ENCODE results near the gene CPAMD8. TPM values are rescaled to one million over a fixed set of nuclear protein-coding genes. Genes with fewer than 3 reads are reported as not detected.
A peak's percentile ranks its signal among the peaks of the same experiment; 100 is the strongest.

Gene CPAMD8
- total RNA-seq, result 7.1 TPM
- long read RNA-seq, partial matches to known transcripts, result 1 of 3 reads
- long read RNA-seq, other reads (novel, unspliced or antisense), result 2 of 3 reads

- intact Hi-C loops (cut with DNase I), result no loop called here
- no peak for DNase-seq (ENCODE audit: low spot score)
Measured at GRCh38 chr19:17026706-17027534, at the start of gene CPAMD8. CPAMD8 (minus strand) TSS chr19:17026810; CDS start chr19:17026642, 168 bp downstream.

DNA sequence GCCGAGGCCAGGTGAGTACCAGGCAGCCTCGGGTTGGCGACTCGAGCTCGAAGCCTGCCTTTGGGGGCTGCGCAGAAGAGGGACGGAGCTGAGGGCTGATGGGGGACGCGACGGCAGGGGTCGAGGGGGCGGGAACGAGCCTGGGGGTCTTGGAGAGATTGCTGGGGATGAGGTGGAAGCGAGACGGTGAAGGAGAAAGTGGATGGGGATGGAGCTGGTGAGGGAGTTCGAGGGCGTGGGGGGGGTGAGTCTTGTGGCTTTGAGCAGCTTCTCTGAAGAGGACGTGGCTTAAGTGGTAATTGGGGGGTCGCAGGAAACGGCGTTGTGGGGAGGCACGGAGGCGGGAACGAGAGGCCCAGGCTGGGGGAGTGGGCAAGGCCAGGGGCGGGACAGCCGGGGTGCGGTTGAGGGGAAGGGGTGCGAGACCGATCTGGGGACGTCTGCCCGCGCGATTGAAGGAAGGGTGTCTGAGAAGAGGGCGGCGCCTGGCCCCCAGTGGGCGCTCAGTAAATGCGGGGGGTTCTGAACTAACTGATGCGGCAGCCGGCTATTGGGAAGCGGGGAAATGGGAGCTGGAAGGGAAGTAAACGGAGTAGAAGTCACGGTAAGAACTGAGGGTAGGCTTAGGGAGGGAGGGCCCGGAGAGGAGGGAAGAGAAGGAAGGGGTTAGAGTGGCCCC is 49.4 kb upstream of the CPAMD8 start:
- intact Hi-C loops (cut with DNase I), result loop anchor here (2.0 to 5.0 kb wide), 2 partner anchors 59 to 151 kb away; partner anchors contain the start of gene OCEL1
- DNase-seq (ENCODE audit: low spot score), result peak; percentile 79

DNA sequence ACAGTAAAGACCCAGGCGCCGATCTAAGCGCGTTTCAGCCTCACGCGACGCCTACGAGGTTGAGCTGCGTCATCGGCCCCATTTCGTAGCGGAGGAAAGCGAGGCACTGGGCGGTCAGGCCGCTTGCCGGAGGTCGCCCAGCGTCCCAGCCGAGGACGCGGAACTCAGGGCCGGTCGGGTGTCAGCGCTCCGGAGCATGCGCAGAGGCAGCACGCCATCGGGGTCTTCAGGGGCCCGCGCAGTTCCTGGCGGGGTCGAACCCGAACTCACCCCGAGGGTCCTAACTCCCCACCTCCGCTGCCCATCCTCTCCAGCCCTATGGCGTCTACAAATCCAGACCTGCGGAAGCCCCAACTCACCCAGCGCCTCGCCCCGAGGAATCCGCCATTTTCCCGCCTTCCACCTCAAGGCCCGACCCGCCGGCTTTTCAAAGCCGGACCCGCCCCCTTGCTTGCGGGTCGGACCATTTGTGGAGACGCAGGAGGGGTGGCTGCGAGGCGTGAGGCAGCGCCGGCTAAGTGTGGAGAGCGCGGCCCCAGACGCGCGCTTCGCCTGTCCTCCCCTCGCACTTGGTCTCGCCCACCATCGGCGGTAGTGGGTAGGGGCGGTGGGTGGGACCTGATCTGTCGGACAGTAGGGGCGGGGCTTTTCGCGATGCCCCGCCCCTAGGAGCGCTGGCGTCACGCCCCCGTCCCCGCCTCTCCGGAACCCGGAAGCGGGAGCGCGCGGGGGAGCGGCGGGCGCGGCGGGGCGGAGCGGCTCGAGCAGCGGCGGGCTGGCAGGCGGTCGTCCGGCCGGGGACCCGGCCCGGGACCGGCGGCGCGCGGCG is 48.6 kb upstream of the CPAMD8 start, which contains the start of the genes HAUS8 and MYO9B:
HAUS8 (minus strand) TSS at position 418 of the 829 bp plus-strand sequence; CDS start at position 388, 30 bp downstream.
MYO9B (plus strand) TSS at position 743 of the 829 bp plus-strand sequence. CDS start 25,941 bp downstream, outside the sequence.
- DNase-seq (ENCODE audit: low spot score), result peak; percentile 100
- intact Hi-C loops (cut with DNase I), result loop anchor here (2.0 to 5.0 kb wide), 2 partner anchors 60 to 152 kb away; partner anchors contain the start of gene OCEL1

GRCh38 chr19:17074634-17075034 is 48.0 kb upstream of the CPAMD8 start:
- intact Hi-C loops (cut with DNase I), result loop anchor here (2.0 to 5.0 kb wide), 2 partner anchors 60 to 153 kb away; partner anchors contain the start of gene OCEL1
- DNase-seq (ENCODE audit: low spot score), result no peak

DNA sequence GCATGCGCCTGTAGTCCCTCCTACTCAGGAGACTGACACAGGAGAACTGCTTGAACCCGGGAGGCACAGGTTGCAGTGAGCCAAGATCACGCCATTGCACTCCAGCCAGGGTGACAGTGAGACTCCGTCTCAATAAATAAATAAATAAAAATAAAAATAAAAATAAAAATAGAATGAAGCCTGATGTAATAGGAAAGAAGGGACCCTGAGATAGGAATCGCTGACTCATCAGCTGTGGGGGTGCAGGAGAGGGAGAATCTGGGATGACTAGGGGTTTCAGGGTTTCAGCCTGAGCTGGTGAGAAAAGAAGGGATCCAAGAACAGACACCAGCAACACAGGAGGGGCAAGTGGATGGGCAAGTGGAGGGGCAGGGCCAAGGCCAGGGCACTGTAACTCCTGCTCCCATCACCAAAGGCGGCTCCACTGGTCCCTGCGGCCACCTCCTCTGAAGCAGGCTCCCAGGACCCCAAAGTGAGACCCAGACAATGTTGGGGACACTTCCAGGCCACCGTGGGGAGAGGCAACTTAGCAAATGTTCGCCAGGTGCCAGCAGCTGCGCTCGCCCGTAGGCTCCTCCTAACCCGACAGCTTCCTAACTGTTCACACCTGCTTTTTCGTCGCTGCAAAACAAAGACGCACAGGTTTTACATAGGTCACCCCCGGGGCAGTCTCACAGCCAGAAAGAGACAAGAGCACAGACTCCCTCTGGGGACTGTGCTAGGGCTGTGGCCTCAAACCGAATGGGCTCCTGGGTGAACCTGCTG is 47.4 kb upstream of the CPAMD8 start:
- DNase-seq (ENCODE audit: low spot score), result no peak
- intact Hi-C loops (cut with DNase I), result loop anchor here (2.0 kb wide), 1 partner anchor 61 kb away; no protein-coding TSS in a partner anchor

DNA sequence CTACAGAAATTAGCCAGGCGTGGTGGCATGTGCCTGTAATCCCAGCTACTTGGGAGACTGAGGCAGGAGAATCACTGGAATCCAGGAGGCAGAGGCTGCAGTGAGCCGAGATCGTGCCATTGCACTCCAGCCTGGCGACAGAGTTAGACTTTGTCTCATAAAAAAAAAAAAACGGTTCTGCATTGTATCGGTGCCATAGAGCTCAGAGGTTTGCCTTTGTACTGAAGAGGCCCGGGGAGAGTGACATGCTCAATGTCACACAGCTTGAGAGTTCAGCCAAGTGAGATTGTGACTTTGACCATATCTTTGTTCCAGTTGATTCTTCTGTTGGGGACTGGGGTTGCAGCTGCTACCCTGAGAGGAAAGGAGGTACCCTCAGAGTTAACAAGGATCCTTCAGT is 44.3 kb upstream of the CPAMD8 start:
- DNase-seq (ENCODE audit: low spot score), result no peak
- intact Hi-C loops (cut with DNase I), result no loop called here

- intact Hi-C loops (cut with DNase I), result no loop called here
Measured at GRCh38 chr19:17070421-17070820, 43.8 kb upstream of the CPAMD8 start.

DNA sequence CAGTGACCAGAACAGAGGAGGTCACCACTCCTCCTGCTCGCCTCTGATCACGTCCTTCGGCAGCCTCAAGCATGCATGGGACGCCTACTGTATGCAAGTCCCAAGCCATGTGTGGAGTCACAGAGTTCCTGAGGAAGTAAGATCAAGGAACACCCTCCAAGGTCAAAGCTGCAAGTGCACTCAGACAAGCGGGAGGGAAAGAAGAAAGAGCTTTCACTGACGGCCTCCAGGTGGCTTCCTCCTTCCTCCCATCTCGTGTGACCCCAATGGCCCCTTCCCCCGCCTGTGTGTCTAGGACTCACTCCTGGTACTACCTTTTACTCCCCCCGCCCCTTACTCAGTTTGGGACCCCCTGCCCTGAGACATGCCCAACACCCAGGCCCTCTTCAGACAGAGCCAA is 42.6 kb upstream of the CPAMD8 start:
- DNase-seq (ENCODE audit: low spot score), result no peak
- intact Hi-C loops (cut with DNase I), result loop anchor here (2.0 kb wide), 1 partner anchor 166 kb away; no protein-coding TSS in a partner anchor

More at GRCh38 chr19:17070421-17070820, 43.8 kb upstream of the CPAMD8 start:
- DNase-seq (ENCODE audit: low spot score), result no peak

DNA sequence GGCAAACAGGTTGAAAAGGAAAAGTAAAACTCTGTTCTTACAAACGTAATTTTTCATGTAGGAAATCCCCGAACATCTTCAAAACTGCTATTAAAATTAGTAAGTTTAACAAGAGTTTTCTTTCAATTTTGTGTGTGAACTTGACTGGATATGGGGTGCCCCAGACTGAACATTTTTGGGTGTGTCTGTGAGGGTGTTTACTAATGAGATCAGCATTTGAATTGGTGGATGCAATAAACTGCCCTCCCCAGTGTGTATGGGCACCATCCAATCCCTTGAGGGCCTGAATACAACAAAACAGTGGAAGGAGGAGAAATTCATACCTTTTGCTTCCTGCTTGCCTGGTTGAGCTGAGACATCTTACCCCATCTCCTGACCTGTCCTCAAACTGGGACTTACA is 36.8 kb upstream of the CPAMD8 start:
- intact Hi-C loops (cut with DNase I), result no loop called here

DNA sequence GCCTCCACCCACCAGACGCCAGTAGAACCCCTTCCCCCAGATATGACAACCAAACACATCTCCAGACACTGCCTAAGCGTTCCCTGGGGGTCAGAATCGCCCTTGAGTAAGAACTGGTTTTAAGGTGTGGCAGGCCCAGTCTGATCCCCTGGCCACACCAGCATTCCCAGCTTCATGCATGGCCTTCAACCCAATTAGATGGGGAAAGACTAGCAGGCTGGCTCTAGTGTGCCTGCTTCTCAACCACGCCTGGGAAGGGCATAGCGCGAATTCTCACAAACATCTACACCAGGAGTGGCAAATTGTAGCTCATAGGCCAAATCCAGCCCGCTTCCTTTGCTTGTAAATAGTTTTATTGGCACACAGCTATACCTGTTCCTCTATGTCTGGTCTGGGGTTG is 35.1 kb upstream of the CPAMD8 start:
- intact Hi-C loops (cut with DNase I), result no loop called here
- DNase-seq (ENCODE audit: low spot score), result no peak

More for the DNA sequence above, 36.8 kb upstream of the CPAMD8 start:
- no peak for DNase-seq (ENCODE audit: low spot score)

GRCh38 chr19:17061205-17061604 is 34.6 kb upstream of the CPAMD8 start:
- intact Hi-C loops (cut with DNase I), result no loop called here
- no peak for DNase-seq (ENCODE audit: low spot score)

- no peak for DNase-seq (ENCODE audit: low spot score)
- intact Hi-C loops (cut with DNase I), result no loop called here
Measured at GRCh38 chr19:17060802-17061201, 34.2 kb upstream of the CPAMD8 start.

GRCh38 chr19:17058236-17058635 is 31.6 kb upstream of the CPAMD8 start:
- no peak for DNase-seq (ENCODE audit: low spot score)
- intact Hi-C loops (cut with DNase I), result no loop called here

- DNase-seq (ENCODE audit: low spot score), result no peak
- intact Hi-C loops (cut with DNase I), result no loop called here
Measured at GRCh38 chr19:17055636-17056035, 29.0 kb upstream of the CPAMD8 start.

- intact Hi-C loops (cut with DNase I), result no loop called here
- DNase-seq (ENCODE audit: low spot score), result no peak
Measured at GRCh38 chr19:17054746-17055145, 28.1 kb upstream of the CPAMD8 start.

DNA sequence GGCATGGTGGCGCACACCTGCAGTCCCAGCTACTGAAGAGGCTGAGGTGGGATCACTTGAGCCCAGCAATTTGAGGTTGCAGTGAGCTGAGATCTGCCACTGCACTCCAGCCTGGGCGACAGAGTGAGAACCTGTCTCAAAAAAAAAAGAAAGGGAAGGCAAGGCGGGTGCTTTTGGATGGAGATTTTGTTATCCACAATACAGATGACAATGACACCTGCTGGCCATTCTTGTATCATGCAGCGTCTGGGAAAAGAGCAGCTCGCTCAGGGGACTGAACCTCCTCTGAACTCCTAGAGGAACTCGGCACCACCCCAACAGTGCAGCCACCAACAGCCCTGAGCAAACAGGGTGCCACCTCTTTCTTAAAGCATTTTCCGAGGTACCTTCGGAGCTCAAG is 25.8 kb upstream of the CPAMD8 start:
- intact Hi-C loops (cut with DNase I), result loop anchor here (2.0 kb wide), 1 partner anchor 282 kb away; no protein-coding TSS in a partner anchor
- no peak for DNase-seq (ENCODE audit: low spot score)

DNA sequence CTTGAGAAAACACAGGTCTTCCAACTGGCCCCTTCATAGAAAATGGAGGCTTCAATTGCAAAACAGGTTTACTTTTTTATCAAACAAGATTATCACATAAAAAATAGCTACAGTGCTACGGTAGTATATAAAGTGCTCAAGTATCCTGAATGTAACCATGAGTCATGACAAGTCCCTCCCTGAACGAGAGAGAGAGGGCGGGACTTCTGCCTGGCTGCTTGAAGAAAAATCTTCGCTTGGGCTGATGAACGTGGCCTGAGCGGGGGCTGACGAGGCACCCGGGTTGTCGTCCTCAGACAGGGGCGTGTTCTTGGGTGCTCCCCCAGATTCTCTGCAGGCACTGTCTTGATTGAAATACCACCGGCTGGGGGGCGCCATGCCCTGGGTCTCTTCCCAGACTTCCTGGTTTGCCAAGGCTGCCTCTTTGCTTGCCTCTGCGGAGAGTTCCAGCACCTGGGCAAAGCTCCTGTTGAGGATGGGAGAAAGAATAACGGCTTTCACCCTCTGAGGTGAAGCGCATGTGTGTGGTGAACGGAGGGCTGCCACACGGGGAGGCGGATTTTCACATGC is 23.2 kb upstream of the CPAMD8 start:
- DNase-seq (ENCODE audit: low spot score), result no peak
- intact Hi-C loops (cut with DNase I), result no loop called here

GRCh38 chr19:17048885-17049453 is 22.4 kb upstream of the CPAMD8 start:
- no peak for DNase-seq (ENCODE audit: low spot score)
- intact Hi-C loops (cut with DNase I), result no loop called here

Measured in cardiac septum (tissue), 1 donor.